DOHH2 (cell line): Measurements from ENCODE around the gene CFAP73.

Source experiments
- EZH2phosphoT487 ChIP-seq: fragments of 200-600 bp; sonication (generic); IDR thresholded peaks from 2 replicates; pipeline ENCODE4 v1.6.1; 2017; ENCODE audit warnings: borderline replicate concordance, mild to moderate bottlenecking, antibody characterized with exemption, low read length, moderate library complexity, mixed read lengths
- TF ChIP-seq, protein P1 (sequence below): fragments of 200-600 bp; sonication (generic); IDR thresholded peaks from one replicate; pipeline ENCODE4 v1.5.1; 2014; ENCODE audit warnings: antibody characterized with exemption, mild to moderate bottlenecking, low read depth, low read length; ENCODE audit not compliant: poor library complexity, severe bottlenecking

DNA sequence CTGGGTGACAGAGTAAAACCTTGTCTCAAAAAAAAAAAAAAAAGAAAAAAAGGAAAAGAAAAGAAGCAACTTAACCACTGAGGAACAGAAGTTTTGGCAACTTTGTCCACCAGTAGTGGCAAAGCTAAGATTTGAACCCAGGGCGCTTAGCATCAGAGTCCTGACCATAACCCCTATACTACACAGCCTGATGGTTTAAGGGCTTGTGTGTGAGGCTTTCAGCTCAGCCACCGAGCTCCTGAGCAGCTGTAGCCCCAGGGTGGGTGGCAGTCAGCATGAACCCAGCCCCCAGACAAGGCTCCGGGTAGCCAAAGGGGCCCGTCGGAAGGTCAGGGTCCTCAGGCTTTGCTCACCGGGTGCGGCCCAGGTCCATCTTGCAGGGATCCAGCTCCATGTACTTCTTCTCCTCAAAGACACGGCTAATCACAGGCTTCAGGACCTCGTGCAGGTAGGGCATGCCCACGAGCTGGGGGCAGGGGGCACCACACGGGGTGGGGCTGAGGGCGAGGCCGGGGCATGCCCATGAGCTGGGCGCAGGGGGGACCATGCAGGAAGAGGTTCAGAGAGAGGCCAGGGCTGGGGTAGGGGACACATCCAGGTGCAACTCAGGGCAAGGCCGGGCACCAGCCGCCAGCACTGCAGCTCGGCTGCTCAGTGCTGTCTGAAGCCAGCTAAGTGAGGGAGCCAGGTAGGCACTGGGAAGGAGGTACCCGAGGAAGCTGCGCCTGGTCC lies 34.9 kb upstream of the CFAP73 start:
- TF ChIP-seq, protein P1, sequence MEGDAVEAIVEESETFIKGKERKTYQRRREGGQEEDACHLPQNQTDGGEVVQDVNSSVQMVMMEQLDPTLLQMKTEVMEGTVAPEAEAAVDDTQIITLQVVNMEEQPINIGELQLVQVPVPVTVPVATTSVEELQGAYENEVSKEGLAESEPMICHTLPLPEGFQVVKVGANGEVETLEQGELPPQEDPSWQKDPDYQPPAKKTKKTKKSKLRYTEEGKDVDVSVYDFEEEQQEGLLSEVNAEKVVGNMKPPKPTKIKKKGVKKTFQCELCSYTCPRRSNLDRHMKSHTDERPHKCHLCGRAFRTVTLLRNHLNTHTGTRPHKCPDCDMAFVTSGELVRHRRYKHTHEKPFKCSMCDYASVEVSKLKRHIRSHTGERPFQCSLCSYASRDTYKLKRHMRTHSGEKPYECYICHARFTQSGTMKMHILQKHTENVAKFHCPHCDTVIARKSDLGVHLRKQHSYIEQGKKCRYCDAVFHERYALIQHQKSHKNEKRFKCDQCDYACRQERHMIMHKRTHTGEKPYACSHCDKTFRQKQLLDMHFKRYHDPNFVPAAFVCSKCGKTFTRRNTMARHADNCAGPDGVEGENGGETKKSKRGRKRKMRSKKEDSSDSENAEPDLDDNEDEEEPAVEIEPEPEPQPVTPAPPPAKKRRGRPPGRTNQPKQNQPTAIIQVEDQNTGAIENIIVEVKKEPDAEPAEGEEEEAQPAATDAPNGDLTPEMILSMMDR = no peak
- TF ChIP-seq EZH2phosphoT487 = no peak
